Measurements from ENCODE around the gene KRR1. TPM values are rescaled to one million over a fixed set of nuclear protein-coding genes. Genes with fewer than 3 reads are reported as not detected.

The KRR1 gene
- total RNA-seq, 5 donors from 2014 or later (not counting 1 experiment from before 2014, with no cell fraction given) = 53.7 to 122 (median 66.5) TPM

- ChIA-PET POLR2A (interaction anchor here (0.7 to 0.8 kb wide), 3 partner anchors 15 to 876 kb away, joined by 5 to 7 read pairs (median 6); partner anchors contain the start of gene GLIPR1 (in 1 of the 2)), CTCF (interaction anchor here (0.6 to 7.5 kb wide), 6 partner anchors 9 to 535 kb away, joined by 3 to 44 read pairs (median 6); partner anchors contain the start of gene GLIPR1L1 (in 1 of the 2))
- no peaks in the 10 kb centered on the region for H3K27me3 Mint-ChIP-seq
- Histone ChIP-seq H3K36me3 (ENCODE audit: control insufficient read depth in 2 of 2, extremely low read depth in 1 of 2, insufficient read depth in 1 of 2, low read length in 1 of 2) (peaks cover 0 to 29% of the 10 kb centered on the region in 2 donors), H3K27ac (ENCODE audit: low read length) (peak overlapping the region; percentile 93), H3K27me3 (replicated peaks in 1 of 2; ENCODE audit: control insufficient read depth in 2 of 2, extremely low read depth in 1 of 2, insufficient read depth in 2 of 2, low read length in 1 of 2) (no peaks in the 10 kb centered on the region), H3K4me3 (ENCODE audit: control insufficient read depth in 1 of 2, extremely low read depth in 1 of 2, low read length in 1 of 2) (no peak overlapping the region), H3K9me3 (no peaks in the 10 kb centered on the region), H3K4me1 (ENCODE audit: control insufficient read depth in 1 of 2, extremely low read depth in 1 of 2, insufficient read depth in 2 of 2, low read length in 2 of 2) (peaks cover 8 to 10% of the 10 kb centered on the region in 2 experiments)
- H3K27ac Mint-ChIP-seq = peak overlapping the region; percentile 97 to 99
- no peak for DNase-seq
- no peaks in the 10 kb centered on the region for H3K9me3 Mint-ChIP-seq
- 100% methylated on average over 1 of the region's 4 CpGs for WGBS (ENCODE audit: insufficient coverage)
- H3K36me3 Mint-ChIP-seq = peaks cover 14% of the 10 kb centered on the region
- no peak for ATAC-seq (replicated peaks in 1 of 4)
- H3K4me3 Mint-ChIP-seq = peak overlapping the region; percentile 99
- H3K4me1 Mint-ChIP-seq = peaks cover 33 to 40% (median 38%) of the 10 kb centered on the region in 3 donors
Measured at GRCh38 chr12:75509621-75510020, 1.8 kb downstream of the KRR1 start.

DNA sequence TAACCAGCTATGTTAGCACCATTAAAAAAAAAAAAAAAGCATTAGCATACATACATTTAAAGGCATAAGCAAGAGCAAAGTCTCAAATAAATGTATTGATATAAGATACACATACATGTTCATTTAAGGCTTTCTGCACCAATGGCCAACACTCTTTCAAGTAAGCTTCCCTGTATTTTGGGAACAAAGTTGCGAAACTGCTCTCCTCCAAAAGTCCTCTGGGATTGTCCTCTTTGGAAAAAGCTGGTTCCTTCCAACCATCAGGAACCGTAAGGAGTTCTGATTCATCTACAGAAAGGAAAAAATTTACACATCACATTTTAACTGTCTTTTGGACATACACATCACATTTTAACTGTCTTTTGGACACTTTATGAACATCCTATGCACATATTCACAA lies 3.2 kb downstream of the KRR1 start:
- Mint-ChIP-seq H3K27me3 (no peaks in the 10 kb centered on the region), H3K4me1 (peaks cover 33 to 41% (median 40%) of the 10 kb centered on the region in 3 donors), H3K4me3 (no peak overlapping the region), H3K27ac (peak overlapping the region in 1 of 2 donors; percentile 2), H3K9me3 (no peaks in the 10 kb centered on the region), H3K36me3 (peaks cover 17% of the 10 kb centered on the region)
- Histone ChIP-seq H3K36me3 (ENCODE audit: control insufficient read depth in 2 of 2, extremely low read depth in 1 of 2, insufficient read depth in 1 of 2, low read length in 1 of 2) (peaks cover 0 to 43% of the 10 kb centered on the region in 2 donors), H3K4me1 (ENCODE audit: control insufficient read depth in 1 of 2, extremely low read depth in 1 of 2, insufficient read depth in 2 of 2, low read length in 2 of 2) (peaks cover 8 to 10% of the 10 kb centered on the region in 2 experiments), H3K4me3 (ENCODE audit: control insufficient read depth in 1 of 2, extremely low read depth in 1 of 2, low read length in 1 of 2) (no peak overlapping the region), H3K27me3 (replicated peaks in 1 of 2; ENCODE audit: control insufficient read depth in 2 of 2, extremely low read depth in 1 of 2, insufficient read depth in 2 of 2, low read length in 1 of 2) (no peaks in the 10 kb centered on the region), H3K27ac (ENCODE audit: low read length) (no peak overlapping the region), H3K9me3 (no peaks in the 10 kb centered on the region)
- DNase-seq (no peak), ATAC-seq (replicated peaks in 1 of 4) (no peak)
- POLR2A ChIA-PET = interaction anchor here (0.5 to 1.7 kb wide), 10 partner anchors 9 to 1099 kb away, joined by 3 to 6 read pairs (median 4); partner anchors contain the start of genes GLIPR1 (in 1 of the 2), GLIPR1L1 (in 1 of the 2) and GLIPR1L2 (in 1 of the 2)
- CTCF ChIA-PET = interaction anchor here (0.6 to 7.5 kb wide), 20 partner anchors 10 to 1276 kb away, joined by 3 to 44 read pairs (median 5); partner anchors contain the start of genes GLIPR1L1 (in 2 of the 2), CAPS2 (in 1 of the 2) and GLIPR1L2 (in 1 of the 2)
- WGBS (ENCODE audit: insufficient coverage) = 80% methylated on average over 1 of the region's 2 CpGs

- ChIA-PET POLR2A (interaction anchor here (0.6 to 1.7 kb wide), 7 partner anchors 9 to 1261 kb away, joined by 4 to 6 read pairs (median 5); partner anchors contain the start of genes GLIPR1 (in 2 of the 2) and GLIPR1L2 (in 1 of the 2)), CTCF (interaction anchor here (0.6 to 7.5 kb wide), 18 partner anchors 14 to 572 kb away, joined by 3 to 44 read pairs (median 5); partner anchors contain the start of genes GLIPR1L1 (in 2 of the 2), CAPS2 (in 1 of the 2) and GLIPR1L2 (in 1 of the 2))
- ATAC-seq (replicated peaks in 1 of 4) (no peak), DNase-seq (no peak)
- no peaks in the 10 kb centered on the region for H3K9me3 Mint-ChIP-seq
- peaks cover 17% of the 10 kb centered on the region for H3K36me3 Mint-ChIP-seq
- peaks cover 0 to 53% of the 10 kb centered on the region in 2 donors for H3K36me3 ChIP-seq (ENCODE audit: control insufficient read depth in 2 of 2, extremely low read depth in 1 of 2, insufficient read depth in 1 of 2, low read length in 1 of 2)
- no CpG with 5 or more reads among the region's 2 CpGs for WGBS (ENCODE audit: insufficient coverage)
- H3K9me3 ChIP-seq = no peaks in the 10 kb centered on the region
- no peaks in the 10 kb centered on the region for H3K27me3 ChIP-seq (replicated peaks in 1 of 2; ENCODE audit: control insufficient read depth in 2 of 2, extremely low read depth in 1 of 2, insufficient read depth in 2 of 2, low read length in 1 of 2)
- H3K4me1 Mint-ChIP-seq = peaks cover 32 to 41% (median 40%) of the 10 kb centered on the region in 3 donors
- H3K4me1 ChIP-seq (ENCODE audit: control insufficient read depth in 1 of 2, extremely low read depth in 1 of 2, insufficient read depth in 2 of 2, low read length in 2 of 2) = peaks cover 8 to 10% of the 10 kb centered on the region in 2 experiments
- no peak overlapping the region for H3K27ac ChIP-seq (ENCODE audit: low read length)
- no peak overlapping the region for H3K4me3 Mint-ChIP-seq
- H3K4me3 ChIP-seq (ENCODE audit: control insufficient read depth in 1 of 2, extremely low read depth in 1 of 2, low read length in 1 of 2) = no peak overlapping the region
- no peaks in the 10 kb centered on the region for H3K27me3 Mint-ChIP-seq
- H3K27ac Mint-ChIP-seq = no peak overlapping the region
Measured at GRCh38 chr12:75507086-75507485, 4.3 kb downstream of the KRR1 start.

DNA sequence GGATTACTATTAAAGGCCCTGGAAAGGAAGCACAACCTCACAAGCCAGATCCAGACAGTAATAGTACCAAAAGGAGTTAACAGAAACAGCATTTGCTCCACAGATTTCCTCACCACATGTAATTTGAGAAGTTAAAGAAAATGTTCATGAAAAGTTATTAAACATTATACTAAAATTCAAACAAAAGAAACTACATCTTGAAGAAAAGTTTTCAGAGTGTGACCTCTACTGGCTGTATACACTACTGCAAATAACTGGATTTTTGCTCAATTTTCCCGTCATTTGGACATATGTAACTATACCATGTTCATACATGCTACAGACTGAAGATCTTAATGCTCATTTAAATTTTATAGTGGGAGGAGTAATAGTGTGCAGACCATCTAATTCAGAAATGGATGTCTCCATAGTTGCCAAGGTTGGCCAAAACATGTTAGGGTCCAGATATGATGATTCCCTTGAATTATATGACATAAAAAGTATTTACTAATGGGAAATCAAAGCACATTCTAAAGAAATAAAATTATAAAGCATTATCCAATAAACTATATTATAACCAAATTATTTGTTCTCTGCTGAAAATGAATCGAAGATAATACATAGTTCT lies 5.6 kb downstream of the KRR1 start:
- no peak overlapping the region for H3K27ac ChIP-seq (ENCODE audit: low read length)
- Mint-ChIP-seq H3K27me3 (no peaks in the 10 kb centered on the region), H3K4me1 (peaks cover 23 to 35% (median 29%) of the 10 kb centered on the region in 3 donors), H3K27ac (peak overlapping the region in 1 of 2 donors; percentile 25), H3K9me3 (no peaks in the 10 kb centered on the region), H3K36me3 (peaks cover 21% of the 10 kb centered on the region), H3K4me3 (no peak overlapping the region)
- peaks cover 4 to 10% of the 10 kb centered on the region in 2 experiments for H3K4me1 ChIP-seq (ENCODE audit: control insufficient read depth in 1 of 2, extremely low read depth in 1 of 2, insufficient read depth in 2 of 2, low read length in 2 of 2)
- no peak overlapping the region for H3K4me3 ChIP-seq (ENCODE audit: control insufficient read depth in 1 of 2, extremely low read depth in 1 of 2, low read length in 1 of 2)
- peaks cover 0 to 65% of the 10 kb centered on the region in 2 donors for H3K36me3 ChIP-seq (ENCODE audit: control insufficient read depth in 2 of 2, extremely low read depth in 1 of 2, insufficient read depth in 1 of 2, low read length in 1 of 2)
- peak in 3 of 4 experiments; percentile 47 to 56 (median 51) for ATAC-seq (replicated peaks in 1 of 4)
- CTCF ChIA-PET = interaction anchor here (1.1 to 5.5 kb wide), 8 partner anchors 11 to 175 kb away, joined by 3 to 58 read pairs (median 11); partner anchors contain the start of genes CAPS2 (in 1 of the 2), GLIPR1 (in 1 of the 2) and GLIPR1L1 (in 1 of the 2)
- H3K9me3 ChIP-seq = no peaks in the 10 kb centered on the region
- peak in 1 of 35 experiments; percentile 57 for DNase-seq
- no CpG with 5 or more reads among the region's 2 CpGs for WGBS (ENCODE audit: insufficient coverage)
- H3K27me3 ChIP-seq (replicated peaks in 1 of 2; ENCODE audit: control insufficient read depth in 2 of 2, extremely low read depth in 1 of 2, insufficient read depth in 2 of 2, low read length in 1 of 2) = no peaks in the 10 kb centered on the region
- POLR2A ChIA-PET = no interaction called here

GRCh38 chr12:75503866-75504265 lies 7.5 kb downstream of the KRR1 start:
- no peak overlapping the region for H3K27ac ChIP-seq (ENCODE audit: low read length)
- H3K36me3 Mint-ChIP-seq = peaks cover 28% of the 10 kb centered on the region
- H3K4me3 Mint-ChIP-seq = no peak overlapping the region
- WGBS (ENCODE audit: insufficient coverage) = no CpG with 5 or more reads among the region's 3 CpGs
- no peak overlapping the region for H3K4me3 ChIP-seq (ENCODE audit: control insufficient read depth in 1 of 2, extremely low read depth in 1 of 2, low read length in 1 of 2)
- ChIA-PET POLR2A (interaction anchor here (0.6 to 1.3 kb wide), 2 partner anchors 19 to 632 kb away, joined by 3 to 6 read pairs; no protein-coding TSS in a partner anchor), CTCF (interaction anchor here (1.1 to 5.5 kb wide), 8 partner anchors 19 to 170 kb away, joined by 4 to 58 read pairs (median 15); partner anchors contain the start of genes GLIPR1L1 (in 2 of the 2) and GLIPR1 (in 1 of the 2))
- DNase-seq = no peak
- H3K36me3 ChIP-seq (ENCODE audit: control insufficient read depth in 2 of 2, extremely low read depth in 1 of 2, insufficient read depth in 1 of 2, low read length in 1 of 2) = peaks cover 0 to 81% of the 10 kb centered on the region in 2 donors
- no peak overlapping the region for H3K27ac Mint-ChIP-seq
- ATAC-seq (replicated peaks in 1 of 4) = no peak
- peaks cover 9 to 23% (median 12%) of the 10 kb centered on the region in 3 donors for H3K4me1 Mint-ChIP-seq
- no peaks in the 10 kb centered on the region for H3K27me3 Mint-ChIP-seq
- no peaks in the 10 kb centered on the region for H3K27me3 ChIP-seq (replicated peaks in 1 of 2; ENCODE audit: control insufficient read depth in 2 of 2, extremely low read depth in 1 of 2, insufficient read depth in 2 of 2, low read length in 1 of 2)
- no peaks in the 10 kb centered on the region for H3K4me1 ChIP-seq (ENCODE audit: control insufficient read depth in 1 of 2, extremely low read depth in 1 of 2, insufficient read depth in 2 of 2, low read length in 2 of 2)
- H3K9me3 Mint-ChIP-seq = no peaks in the 10 kb centered on the region
- H3K9me3 ChIP-seq = no peaks in the 10 kb centered on the region

- Histone ChIP-seq H3K4me3 (ENCODE audit: control insufficient read depth in 1 of 2, extremely low read depth in 1 of 2, low read length in 1 of 2) (no peak overlapping the region), H3K4me1 (ENCODE audit: control insufficient read depth in 1 of 2, extremely low read depth in 1 of 2, insufficient read depth in 2 of 2, low read length in 2 of 2) (no peaks in the 10 kb centered on the region), H3K27me3 (replicated peaks in 1 of 2; ENCODE audit: control insufficient read depth in 2 of 2, extremely low read depth in 1 of 2, insufficient read depth in 2 of 2, low read length in 1 of 2) (no peaks in the 10 kb centered on the region), H3K27ac (ENCODE audit: low read length) (no peak overlapping the region), H3K9me3 (no peaks in the 10 kb centered on the region), H3K36me3 (ENCODE audit: control insufficient read depth in 2 of 2, extremely low read depth in 1 of 2, insufficient read depth in 1 of 2, low read length in 1 of 2) (peaks cover 0 to 83% of the 10 kb centered on the region in 2 donors)
- H3K9me3 Mint-ChIP-seq = no peaks in the 10 kb centered on the region
- H3K27me3 Mint-ChIP-seq = no peaks in the 10 kb centered on the region
- H3K4me3 Mint-ChIP-seq = no peak overlapping the region
- H3K36me3 Mint-ChIP-seq = peaks cover 31% of the 10 kb centered on the region
- H3K27ac Mint-ChIP-seq = no peak overlapping the region
- ChIA-PET POLR2A (interaction anchor here in 1 of 2 donors (1.3 kb wide), 1 partner anchor 19 kb away, joined by 6 read pairs; no protein-coding TSS in a partner anchor), CTCF (interaction anchor here (1.1 to 5.5 kb wide), 7 partner anchors 19 to 170 kb away, joined by 4 to 58 read pairs (median 17); partner anchors contain the start of genes GLIPR1L1 (in 2 of the 2) and GLIPR1 (in 1 of the 2))
- peaks cover 10 to 21% (median 11%) of the 10 kb centered on the region in 3 donors for H3K4me1 Mint-ChIP-seq
- WGBS (ENCODE audit: insufficient coverage) = 86% methylated on average over 2 of the region's 3 CpGs
- ATAC-seq (replicated peaks in 1 of 4) = no peak
- DNase-seq = no peak
Measured at GRCh38 chr12:75503459-75503858, 8.0 kb downstream of the KRR1 start.
